Renal cortical epithelial cell (primary cell): Measurements from ENCODE around the gene MCTP2. TPM values are rescaled to one million over a fixed set of nuclear protein-coding genes. Genes with fewer than 3 reads are reported as not detected.

ENCODE experiments used
- DNase-seq: peaks from one replicate; pipeline ENCODE4 v3.0.0-alpha.2; 2011; ENCODE audit warnings: low read depth
- total RNA-seq: library from RNA; depleted of rRNA; stranded (reverse); fragments of >200 nt; gene quantifications from 2 replicates; pipeline ENCODE4 v1.2.3, GENCODE V29; 2014

Gene MCTP2
- total RNA-seq, 1 donor from 2014 or later = 26.6 TPM

DNA sequence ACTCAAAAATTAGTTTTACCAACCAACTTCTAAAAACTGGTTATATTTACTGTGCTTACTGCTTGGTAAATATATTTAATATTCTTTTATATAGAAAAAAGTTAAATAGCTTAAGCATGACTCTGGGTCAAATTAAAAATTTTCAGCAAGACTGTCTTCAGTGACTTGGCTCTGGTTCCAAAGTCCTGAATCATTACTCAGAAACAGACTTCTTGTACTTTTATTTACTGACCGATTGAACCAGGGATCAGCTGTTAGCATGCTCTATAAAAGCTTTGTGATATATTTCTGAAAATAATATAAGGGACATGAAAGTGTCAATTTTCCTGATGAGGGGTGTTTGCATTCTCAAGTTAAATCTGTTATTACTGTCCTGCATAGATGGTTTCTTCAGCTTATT, 164.3 kb downstream of the MCTP2 start:
- peak; percentile 25 for DNase-seq

DNA sequence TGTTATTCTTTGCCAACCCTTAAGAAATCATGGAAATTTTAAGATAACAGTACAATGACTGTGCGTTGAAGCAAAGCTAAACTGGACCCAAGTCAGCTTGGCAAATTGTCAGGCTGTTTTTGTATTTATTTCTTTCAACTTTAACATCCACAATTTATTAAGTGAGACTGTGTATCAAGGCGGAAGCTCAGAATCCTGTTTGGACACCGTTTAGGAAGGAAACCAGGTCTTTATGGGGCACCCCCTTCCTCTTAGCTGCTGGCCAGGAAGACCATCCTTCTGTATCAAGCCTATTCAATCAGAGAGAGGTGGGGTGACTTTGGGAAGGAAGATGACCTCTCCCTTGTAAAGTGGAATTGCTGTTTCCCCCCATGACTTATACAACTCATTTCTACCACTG, 166.0 kb downstream of the MCTP2 start:
- no peak for DNase-seq

DNA sequence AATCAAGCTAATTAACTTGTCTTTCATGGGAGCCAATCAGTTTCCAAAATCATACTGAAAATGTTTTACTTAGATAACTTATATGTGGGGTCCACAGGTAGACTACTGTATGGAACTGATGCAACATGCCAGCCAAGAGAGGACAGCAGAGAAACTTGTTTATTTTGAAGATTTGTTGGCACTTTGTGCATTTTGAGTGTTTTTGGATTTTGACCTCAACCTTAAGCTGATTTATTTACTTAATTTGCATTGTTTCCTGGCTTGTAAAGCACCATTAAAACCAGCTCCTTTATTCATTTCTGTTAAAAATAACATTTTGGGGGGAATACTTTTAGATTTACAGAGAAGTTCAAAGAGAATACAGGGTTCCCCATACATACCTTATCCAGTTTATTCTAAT, 166.6 kb downstream of the MCTP2 start:
- DNase-seq = no peak

DNA sequence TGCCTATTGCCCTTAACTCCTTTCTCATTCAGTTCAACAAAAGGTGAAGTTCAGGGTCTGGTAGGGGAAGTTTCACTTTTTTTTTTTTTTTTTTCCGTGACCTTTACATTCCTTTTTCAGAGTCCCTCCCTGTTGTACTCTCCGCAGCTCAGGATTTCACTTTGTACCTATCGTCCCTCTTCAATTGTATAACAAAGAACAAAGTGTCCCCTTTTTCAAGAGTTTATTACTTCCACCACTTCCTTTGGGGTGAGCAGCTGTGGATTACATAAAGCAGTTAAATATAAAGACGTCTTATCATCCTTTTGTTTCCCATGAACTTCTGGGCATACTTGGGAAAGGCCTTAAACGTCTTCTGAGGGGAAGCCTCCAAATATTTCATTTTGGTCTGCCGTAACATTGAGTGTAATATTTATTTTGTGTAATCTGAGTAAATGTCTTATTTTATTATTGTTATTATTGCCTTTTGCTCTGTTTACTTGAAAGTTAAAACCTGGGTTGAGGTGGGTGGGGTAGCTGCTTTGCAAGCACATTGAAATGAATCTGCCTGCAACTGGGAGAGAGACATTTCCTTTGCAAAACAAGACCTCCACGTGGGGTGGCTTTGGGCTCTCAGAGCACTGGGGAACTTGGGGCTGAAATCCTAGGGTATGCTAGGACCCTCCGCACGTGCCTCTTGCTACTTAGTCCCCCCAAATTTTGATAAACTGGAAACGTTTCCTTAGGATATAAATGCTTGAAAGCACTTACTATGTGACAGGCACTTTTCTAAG, 169.4 kb downstream of the MCTP2 start:
- DNase-seq = no peak

DNA sequence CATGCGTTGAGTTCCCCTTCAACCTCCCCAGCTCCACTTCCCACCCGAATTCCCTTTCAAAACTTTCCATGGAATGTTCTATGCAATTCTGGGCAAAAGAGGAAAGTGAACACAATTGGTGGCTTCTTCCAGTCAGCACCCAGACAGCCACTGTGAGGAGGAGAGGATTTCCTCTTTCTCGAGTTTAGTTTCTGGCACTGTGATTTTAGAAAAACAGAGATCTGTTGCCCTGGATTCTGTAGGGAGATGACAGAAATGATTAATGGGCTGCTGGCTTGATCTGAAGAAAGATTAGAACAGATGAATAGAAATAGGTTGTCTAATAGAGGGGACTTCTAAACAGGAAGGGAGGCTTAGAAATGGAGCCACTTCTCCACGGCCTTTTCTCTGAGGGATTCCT, 172.0 kb downstream of the MCTP2 start:
- no peak for DNase-seq

DNA sequence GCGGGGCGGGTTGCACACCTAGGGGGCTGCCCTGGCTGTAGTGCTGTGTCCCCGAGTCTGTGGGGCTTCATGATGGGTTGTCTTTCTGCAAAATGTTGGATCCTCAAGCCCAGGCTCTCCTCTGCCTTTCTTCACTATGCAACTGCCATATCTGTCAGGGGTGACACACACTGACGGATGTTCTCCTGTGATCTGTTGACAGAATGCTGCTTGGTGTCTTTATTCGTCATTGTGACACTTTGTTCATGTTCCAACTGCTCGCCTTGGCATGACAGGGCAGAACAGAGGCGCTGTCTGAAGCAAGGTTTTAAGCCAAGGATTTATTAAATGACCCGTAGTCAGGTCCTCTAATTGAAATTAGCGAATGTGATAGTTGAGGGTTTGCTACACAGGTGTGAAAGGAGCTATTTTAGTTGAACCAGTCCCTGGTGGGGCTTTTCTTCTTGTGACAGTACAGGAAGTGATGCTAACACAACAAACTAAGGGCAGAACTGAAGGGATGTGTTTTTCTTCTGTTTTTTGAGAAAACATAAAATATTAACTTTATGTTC, 173.4 kb downstream of the MCTP2 start:
- DNase-seq = no peak

DNA sequence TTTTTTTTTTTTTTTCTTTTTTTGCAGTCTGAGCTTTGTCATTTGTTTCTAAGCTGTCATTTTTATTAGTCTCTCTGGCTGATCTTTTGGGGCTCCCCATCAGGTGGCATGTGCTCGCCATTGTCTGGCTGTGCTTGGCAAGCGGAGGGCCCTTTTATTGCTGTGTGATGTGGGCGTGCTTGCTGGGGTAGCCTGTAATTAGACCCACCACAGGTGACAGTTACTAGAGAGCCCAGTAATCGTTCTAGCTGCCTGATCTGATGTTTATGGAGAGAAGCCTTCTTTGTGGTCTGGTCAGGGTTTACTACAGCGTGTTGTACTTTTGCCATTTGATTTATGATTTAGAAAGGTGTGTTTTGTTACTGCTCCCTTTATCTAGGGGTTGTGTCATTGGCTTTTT, 179.9 kb downstream of the MCTP2 start:
- DNase-seq = no peak

DNA sequence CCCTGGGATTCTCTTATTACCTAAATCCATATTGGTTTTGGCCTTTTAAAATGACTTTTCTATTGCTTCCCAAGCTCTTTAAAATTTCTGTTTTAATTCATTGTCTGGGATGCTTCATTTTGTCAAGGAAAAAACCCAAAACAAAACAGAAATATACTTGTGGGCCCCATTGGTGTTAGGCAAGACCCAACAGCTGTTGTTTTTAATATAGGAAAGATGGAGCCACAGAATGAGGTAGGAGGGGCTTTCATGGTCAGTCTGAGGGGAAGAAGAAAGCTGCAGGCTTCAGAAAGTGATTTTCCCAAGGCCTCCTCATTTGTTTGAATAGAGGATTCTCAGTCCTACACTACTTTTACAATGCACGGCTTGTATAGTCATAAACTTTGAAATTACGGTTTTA, 180.5 kb downstream of the MCTP2 start:
- no peak for DNase-seq

DNA sequence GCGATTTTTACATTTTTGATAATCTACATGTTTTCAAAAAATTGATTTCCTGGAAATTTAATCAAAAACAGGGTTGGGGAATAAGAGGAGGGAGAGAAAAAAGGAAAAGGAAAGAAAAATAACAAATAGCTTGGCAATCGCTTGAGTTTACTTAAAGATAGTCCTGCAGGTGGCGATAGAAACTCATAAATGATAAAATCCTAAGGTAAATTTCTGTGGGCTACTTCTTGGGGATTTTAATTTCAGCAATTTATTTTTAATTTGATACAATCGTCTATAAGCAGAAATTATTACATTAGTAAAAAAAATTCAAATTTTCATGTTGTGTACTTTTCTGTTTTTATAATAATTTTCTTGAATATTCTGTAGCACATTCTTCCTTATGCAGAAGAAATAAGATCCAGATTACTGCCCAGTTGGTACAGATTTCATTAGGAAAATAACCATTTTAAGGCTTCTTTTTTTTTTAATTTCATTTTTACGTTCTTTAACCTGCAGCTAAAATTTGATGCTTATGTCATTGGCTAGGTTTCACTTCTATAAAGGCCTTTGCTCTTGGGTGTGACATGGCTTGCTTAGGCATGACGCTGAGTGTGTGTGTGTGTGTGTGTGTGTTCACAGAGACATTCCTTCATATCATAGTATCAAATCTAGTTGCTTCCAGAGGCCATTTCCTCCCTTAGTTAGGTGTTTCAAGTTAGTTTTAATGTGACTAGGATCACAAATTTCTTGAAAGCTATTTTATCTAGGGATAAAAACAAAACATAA, 181.8 kb downstream of the MCTP2 start:
- peak; percentile 37 for DNase-seq

DNA sequence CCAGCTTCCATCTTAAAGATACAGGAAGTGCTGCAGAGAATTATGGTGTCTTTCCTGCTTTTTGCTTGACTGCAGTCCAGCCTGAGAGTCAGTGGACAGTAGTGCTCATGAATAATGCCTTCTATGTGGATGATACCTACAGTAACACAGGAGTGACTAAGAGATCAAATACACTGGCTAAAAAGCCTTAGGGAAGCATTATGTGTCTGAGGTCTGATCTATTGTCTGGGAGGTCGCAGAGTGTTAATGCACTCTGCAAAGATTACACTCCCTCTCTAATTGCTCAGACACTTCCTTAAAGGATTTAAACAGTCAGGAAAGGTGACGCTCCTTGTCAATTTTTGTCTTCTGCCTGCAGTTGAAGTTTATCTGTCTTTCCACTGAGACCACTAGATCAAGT, 183.6 kb downstream of the MCTP2 start:
- DNase-seq = peak; percentile 3

DNA sequence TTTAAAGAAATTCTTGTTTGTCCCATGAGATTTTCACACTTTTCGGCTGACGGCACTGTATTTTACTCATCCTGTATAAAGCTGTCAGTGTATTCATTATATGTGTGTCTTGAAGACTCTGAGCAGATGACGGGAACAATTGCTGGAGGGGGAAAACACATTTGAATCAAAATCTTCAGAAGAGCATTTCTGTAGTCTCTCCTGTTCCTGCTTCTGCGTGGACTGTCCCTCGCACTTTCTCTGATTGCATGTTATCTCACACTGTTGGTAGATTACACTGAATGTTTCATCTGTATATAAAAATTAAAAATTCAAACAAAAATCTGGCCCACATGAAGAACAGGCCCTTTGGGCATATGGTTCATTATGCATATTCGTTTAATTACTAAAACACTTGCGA, 184.9 kb downstream of the MCTP2 start:
- DNase-seq = no peak

DNA sequence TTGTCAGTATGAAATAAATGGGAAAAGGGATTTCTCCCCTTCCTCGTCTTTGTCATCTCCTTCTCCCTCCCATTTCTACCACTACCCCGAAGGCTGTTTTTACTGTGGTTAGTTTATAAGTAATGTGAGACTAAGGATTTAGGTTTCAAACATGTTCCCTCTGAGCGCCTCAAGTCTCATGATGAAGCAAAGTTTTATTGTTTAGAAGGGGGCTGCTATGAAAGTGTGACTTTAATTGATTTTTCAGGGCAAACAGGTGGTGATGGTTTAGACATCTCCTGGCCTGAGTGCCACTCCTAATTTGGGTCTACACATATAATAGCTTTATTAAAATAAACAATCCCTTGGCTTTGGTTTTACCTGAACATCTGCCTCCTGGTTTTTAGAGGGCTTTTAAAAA, 185.5 kb downstream of the MCTP2 start:
- no peak for DNase-seq

DNA sequence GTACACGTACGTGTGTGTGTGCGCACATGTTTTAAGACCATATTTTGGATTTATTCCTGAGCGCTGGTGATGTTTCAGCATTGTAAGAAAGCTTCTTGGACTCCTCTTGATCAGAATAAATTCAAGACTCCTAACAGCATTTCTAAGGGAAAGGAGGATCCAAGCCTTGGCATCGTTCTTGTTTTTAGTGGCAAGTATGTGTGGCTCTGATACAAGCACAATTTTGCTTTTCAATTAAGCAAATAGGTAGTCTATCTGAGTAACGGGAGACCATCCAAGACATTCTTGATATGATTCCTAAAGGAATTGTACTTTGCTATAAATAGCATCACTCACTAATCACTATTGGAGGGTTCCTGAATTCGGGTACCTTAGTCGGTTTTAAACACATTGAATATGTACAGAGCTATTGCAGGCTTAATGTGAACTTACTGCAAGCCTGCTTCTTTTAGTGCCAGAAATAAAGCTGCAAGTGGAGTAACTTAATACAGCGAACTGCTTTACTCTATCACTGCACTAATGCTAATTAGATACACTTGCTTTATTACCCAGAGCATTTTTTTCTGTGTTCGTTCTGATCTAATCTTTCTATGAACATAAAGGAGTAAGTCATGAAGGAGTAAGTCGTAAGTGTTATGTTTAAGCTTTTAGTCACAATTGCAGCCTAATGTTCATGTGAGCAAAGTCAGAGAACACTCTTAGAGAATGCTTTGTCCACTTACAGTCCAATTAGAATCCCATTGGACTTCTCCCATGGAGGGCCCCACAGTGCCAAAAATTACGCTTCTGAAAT, 186.3 kb downstream of the MCTP2 start:
- DNase-seq = no peak

DNA sequence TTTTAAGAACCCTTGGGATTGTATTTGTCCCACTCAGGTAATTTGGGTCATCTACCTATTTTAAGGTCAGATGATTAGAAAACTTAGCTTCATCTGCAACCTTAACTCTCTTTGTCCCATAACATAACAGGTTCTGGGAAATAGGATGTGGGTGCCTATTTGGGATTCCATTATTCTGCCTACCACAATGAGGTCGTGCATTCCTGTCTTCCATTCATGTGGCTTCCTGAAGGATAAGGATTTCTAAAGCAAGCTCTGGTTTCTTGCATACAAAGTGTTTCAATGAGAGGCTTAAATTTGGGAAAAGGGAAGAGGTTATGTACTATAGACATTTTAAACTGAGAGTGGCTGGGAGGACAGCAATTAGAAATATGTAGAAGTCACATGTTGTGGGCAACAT, 190.3 kb downstream of the MCTP2 start:
- peak; percentile 11 for DNase-seq

DNA sequence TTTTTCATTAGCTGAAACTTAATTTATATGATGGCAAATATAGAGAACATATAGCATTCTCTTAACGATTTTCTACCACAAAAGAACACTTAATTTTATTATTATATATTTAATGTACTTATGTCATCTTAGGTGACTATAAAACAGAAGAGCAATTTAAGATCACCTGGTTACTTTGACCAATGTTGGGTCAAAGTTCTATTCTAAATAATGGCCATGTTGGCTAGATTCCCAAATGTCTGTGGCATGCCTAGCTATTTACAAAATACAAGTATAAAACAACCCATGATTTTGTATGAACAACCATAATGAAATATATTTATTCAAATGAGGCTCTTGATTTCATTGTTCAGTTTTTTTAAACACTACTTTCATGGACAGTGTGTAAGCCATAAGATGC, 200.9 kb downstream of the MCTP2 start:
- no peak for DNase-seq

DNA sequence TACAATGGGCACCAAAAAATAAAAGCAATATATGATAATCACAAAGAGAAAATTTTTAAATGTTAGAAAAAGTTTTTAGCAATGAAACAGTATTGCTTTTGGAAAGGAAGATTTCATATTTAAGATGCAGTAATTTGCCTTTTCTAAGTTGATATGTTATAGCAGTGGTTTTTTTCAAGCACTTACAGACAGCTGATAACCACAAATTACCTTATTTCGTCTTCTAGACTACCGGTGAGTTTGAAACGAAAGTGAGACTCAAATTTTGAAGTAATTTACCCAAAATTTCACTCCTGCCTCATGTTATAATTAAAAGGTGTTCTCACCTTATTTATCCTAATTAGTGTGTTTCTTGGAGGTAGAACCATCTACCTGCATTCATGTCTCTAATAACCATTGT, 207.8 kb downstream of the MCTP2 start:
- DNase-seq = no peak

DNA sequence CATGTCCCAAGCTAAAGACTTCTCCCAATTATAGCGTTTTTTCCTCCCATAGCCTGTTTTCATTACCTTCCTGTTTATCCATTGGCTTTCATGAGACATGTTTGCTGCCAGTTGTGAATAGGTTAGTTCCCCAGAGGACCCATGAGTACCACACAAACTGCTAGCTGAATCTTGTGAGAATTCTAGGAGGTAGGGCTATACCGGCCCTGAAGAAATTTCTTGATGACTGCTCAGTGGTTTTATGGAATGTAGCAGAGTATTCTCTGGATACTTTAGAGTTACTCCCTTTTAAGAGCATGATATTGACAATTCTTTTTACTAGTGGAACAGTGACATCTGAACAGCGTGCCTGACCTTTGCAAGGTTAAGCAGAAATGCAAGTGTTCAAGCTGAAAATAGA, 210.4 kb downstream of the MCTP2 start:
- DNase-seq = no peak

DNA sequence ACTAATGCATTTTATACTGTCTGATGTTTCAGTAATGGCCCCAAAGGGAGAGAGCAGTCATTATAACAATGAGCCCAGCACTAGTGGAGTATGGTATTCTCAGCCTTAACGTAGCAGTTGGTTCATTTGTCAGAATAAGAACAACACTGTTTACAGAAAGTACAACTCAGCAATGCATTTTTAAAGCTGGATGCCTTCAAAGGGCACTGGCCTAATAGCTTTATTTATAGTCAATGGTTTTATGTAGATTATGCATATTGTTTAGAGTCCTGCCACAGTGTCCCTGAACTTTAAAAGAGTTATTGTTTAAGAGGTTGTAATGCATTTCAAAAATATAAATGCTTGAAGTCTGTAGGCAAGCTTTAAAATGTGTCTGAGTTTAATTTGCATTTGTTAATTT, 211.1 kb downstream of the MCTP2 start:
- no peak for DNase-seq

DNA sequence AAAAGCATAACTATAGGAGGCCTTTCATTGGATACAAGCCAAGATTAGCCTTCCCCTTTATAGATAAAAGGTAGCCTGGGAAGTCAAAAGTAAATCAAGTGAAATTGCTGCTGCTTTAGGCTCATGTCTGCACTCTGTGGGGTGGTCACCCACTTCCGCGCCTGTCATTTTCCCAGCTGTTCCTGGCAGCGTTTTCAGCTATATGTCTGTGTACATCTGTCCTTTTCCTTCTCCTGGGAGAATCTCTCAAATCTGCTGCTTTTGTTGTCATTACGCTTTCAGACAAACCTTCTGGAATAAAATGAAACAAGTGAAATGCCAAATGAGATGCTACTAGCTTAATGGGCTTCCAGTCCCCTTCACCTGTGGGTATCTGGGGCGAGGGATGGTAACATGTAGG, 211.8 kb downstream of the MCTP2 start:
- DNase-seq = no peak

DNA sequence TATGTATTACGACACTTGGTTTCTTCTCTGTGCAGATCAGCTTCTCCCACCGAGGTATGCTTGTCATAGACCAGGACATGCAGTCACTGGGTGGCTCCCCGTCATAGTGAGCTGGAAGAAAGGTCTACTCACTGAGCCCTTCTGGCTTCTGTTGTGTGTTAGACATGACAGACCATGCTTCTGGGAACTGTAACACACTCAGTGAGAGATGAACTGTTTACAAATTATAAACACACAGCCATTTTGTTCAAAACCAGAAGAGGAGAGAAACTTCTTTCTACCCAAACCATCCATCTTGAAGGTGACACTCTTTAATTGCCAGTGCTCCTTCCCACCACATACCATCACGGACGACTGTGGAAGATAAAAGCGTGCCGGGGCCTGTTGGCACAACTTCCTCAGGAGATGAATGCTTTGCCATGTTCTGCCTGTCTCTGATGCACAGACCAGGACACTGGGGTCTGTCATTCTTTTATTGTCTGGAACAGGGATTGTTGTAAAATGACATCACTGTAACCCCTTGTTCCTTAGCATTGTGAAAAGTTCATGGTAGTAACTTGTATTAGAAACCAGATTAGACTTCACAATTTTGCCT, 214.3 kb downstream of the MCTP2 start:
- no peak for DNase-seq

DNA sequence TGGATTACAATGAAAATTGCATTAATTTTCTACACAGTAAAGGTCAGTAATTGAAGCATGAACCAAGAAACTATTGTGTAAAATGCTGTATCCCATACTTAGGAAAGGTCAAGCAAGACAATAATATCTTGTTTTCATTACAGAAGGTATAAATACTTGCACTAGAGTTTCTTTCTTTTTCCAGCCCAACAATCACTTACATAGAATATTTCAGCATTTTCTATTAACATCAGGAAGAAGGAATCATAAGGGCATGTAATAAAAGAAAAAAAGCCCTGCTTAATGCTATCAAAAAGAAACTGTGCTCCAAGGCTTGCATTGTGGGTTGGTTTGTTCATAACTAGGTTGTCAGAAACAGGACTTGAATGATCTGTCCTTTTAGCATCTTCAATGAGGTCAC, 215.1 kb downstream of the MCTP2 start:
- DNase-seq = no peak

DNA sequence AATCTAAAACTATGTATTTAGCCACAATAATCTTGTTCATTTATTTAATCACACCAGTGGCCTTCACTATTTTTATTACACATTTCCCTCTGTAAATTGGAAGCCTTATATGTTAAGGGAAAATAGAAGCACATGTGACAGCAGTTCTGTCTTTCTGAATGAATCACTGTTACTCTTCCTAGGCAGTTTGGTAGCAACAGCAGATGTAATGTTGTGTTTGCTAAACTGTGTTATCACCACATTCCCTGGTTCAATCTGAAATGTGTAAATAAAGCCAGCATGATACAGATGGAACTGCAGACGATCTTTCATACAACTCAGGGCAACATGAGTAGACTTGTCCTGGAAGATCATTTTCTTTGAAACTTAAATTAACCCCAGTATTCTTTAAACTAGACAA, 220.1 kb downstream of the MCTP2 start:
- DNase-seq = no peak
